HepG2 (cell line): ENCODE measurements around the gene MMP23B. TPM values are rescaled to one million over a fixed set of nuclear protein-coding genes. Genes with fewer than 3 reads are reported as not detected.

Experiments
- ATAC-seq: fragments of 200-7000 bp; cut with Tn5 transposase; 3 replicates; pipeline ENCODE4 v1.9.1; 2020; ENCODE audit warnings: mild to moderate bottlenecking, moderate library complexity
- BruUV-seq: library from RNA; stranded (reverse); fragments of 400-500 nt; replicated peaks from 2 replicates; lab custom pipeline; 2021; lab: Mats Ljungman, UMichigan
- CTCF ChIA-PET: fragments of 300-600 bp; formaldehyde crosslinking; extraction: SDS; loops from one replicate; lab custom pipeline; 2021; ENCODE audit warnings: low total read pairs, inconsistent platforms, low intra/inter-chr PET ratio; lab: Yijun Ruan, JAX
- POLR2A ChIA-PET: fragments of 350-600 bp; sonication (Branson Sonifier 250); formaldehyde crosslinking; loops from one replicate; lab custom pipeline; 2020; ENCODE audit warnings: antibody characterized with exemption, inconsistent platforms; lab: Yijun Ruan, JAX
- DNase-seq: peaks from one replicate; pipeline ENCODE4 v3.0.0-alpha.2; 2015; ENCODE audit warnings: low spot score
- FAIRE-seq: peaks from 3 replicates; lab custom pipeline; 2011; peaks lifted over from hg19 to GRCh38; lab: Jason Lieb, UNC
- H2AFZ ChIP-seq: one replicate; pipeline ENCODE4 v1.6.1; 2011; ENCODE audit warnings: low read length, inconsistent platforms
- H3K27ac ChIP-seq: fragments of 300-600 bp; 3 replicates; pipeline ENCODE4 v1.8.0; 2011; ENCODE audit warnings: mixed run types, mild to moderate bottlenecking, mixed read lengths, low read length, inconsistent platforms; ENCODE audit not compliant: insufficient read depth; ENCODE audit errors: extremely low read length
- H3K27me3 ChIP-seq, 2 experiments: fragments of 200-600 bp in 1 of 2; 2 replicates in 1 of 2; 3 replicates in 1 of 2; pipeline versions ENCODE4 v1.6.0 to v1.8.0; 2011; ENCODE audit warnings: low read length in 2 of 2, mild to moderate bottlenecking in 2 of 2, moderate library complexity in 2 of 2, inconsistent platforms in 1 of 2; ENCODE audit not compliant: insufficient read depth in 2 of 2, control insufficient read depth in 1 of 2
- H3K36me3 ChIP-seq, 2 experiments: fragments of 200-600 bp in 1 of 2; replicated peaks in 1 of 2; 2 replicates in 1 of 2; 3 replicates in 1 of 2; pipeline versions ENCODE4 v1.5.1 to v1.8.0; 2011; ENCODE audit warnings: low read length in 2 of 2, inconsistent platforms in 1 of 2; ENCODE audit not compliant: insufficient read depth in 2 of 2, control insufficient read depth in 1 of 2
- H3K4me1 ChIP-seq: 2 replicates; pipeline ENCODE4 v1.5.1; 2012; ENCODE audit warnings: low read length, inconsistent platforms; ENCODE audit not compliant: insufficient read depth
- H3K4me2 ChIP-seq: 2 replicates; pipeline ENCODE4 v1.6.0; 2011; ENCODE audit warnings: low read depth, low read length, inconsistent platforms
- H3K4me3 ChIP-seq, 3 experiments: fragments of 200-600 bp in 1 of 3; sonication (generic), shearing (Covaris generic) in 1 of 3; replicated peaks in 1 of 3; 2 replicates each; pipeline ENCODE4 v1.5.1; 2011 to 2016; ENCODE audit warnings: low read length in 3 of 3, inconsistent platforms in 2 of 3, low read depth in 2 of 3, mild to moderate bottlenecking in 2 of 3, control low read depth in 1 of 3, mixed read lengths in 1 of 3; ENCODE audit not compliant: insufficient read depth in 1 of 3
- H3K79me2 ChIP-seq: one replicate; pipeline ENCODE4 v1.6.1; 2011; ENCODE audit warnings: low read length, inconsistent platforms; ENCODE audit not compliant: insufficient read depth
- H3K9ac ChIP-seq: 2 replicates; pipeline ENCODE4 v1.6.0; 2011; ENCODE audit warnings: mild to moderate bottlenecking, low read depth, low read length, inconsistent platforms; ENCODE audit not compliant: insufficient read depth
- H3K9me3 ChIP-seq: 2 replicates; pipeline ENCODE4 v1.5.1; 2012; ENCODE audit warnings: mild to moderate bottlenecking, low read length
- H4K20me1 ChIP-seq: 2 replicates; pipeline ENCODE4 v1.6.0; 2011; ENCODE audit warnings: inconsistent platforms, mild to moderate bottlenecking, low read length, moderate library complexity; ENCODE audit not compliant: insufficient read depth
- AGO2 ChIP-seq: fragments of 200-400 bp; formaldehyde crosslinking; optimal IDR thresholded peaks from 2 replicates; pipeline ENCODE3; 2017; ENCODE audit warnings: mild to moderate bottlenecking, low read depth, low read length, moderate library complexity
- BRD4 ChIP-seq: sonication (generic); formaldehyde crosslinking; IDR thresholded peaks from 2 replicates; pipeline ENCODE4 v1.4.0; 2020; ENCODE audit warnings: missing genetic modification reagents
- RNF2 ChIP-seq: fragments of 450-650 bp; conservative IDR thresholded peaks from 2 replicates; pipeline ENCODE4 v1.6.1; 2016; ENCODE audit warnings: low read depth
- ZBTB7B ChIP-seq: sonication (generic); formaldehyde crosslinking; IDR thresholded peaks from 2 replicates; pipeline ENCODE4 v1.4.0; 2020; ENCODE audit warnings: missing genetic modification reagents
- ZMYM3 ChIP-seq: sonication (generic); formaldehyde crosslinking; IDR thresholded peaks from 2 replicates; pipeline ENCODE4 v1.5.1; 2020; ENCODE audit warnings: mild to moderate bottlenecking, missing genetic modification reagents
- ZNF253 ChIP-seq: sonication (generic); formaldehyde crosslinking; IDR thresholded peaks from 2 replicates; pipeline ENCODE4 v1.8.0; 2022; ENCODE audit warnings: mild to moderate bottlenecking, missing genetic modification reagents, borderline replicate concordance
- ZNF335 ChIP-seq: sonication (generic); formaldehyde crosslinking; IDR thresholded peaks from 2 replicates; pipeline ENCODE4 v1.4.0; 2020; ENCODE audit warnings: missing genetic modification reagents
- ZNF747 ChIP-seq: sonication (generic); formaldehyde crosslinking; IDR thresholded peaks from 2 replicates; pipeline ENCODE4 v1.8.1; 2023; ENCODE audit warnings: missing genetic modification reagents, mild to moderate bottlenecking, borderline replicate concordance
- ZNF782 ChIP-seq: sonication (generic); formaldehyde crosslinking; IDR thresholded peaks from 2 replicates; pipeline ENCODE4 v1.4.0; 2020; ENCODE audit warnings: missing genetic modification reagents, mild to moderate bottlenecking, borderline replicate concordance
- WGBS: methylation state at CpG from one replicate; pipeline ENCODE4 v1.1.6; 2017; ENCODE audit warnings: low lambda C conversion rate; 5-methylcytosine and 5-hydroxymethylcytosine counted together
- in situ Hi-C: cut with HindIII; loops from 2 replicates; pipeline ENCODE4 v1.10.0; 2017; ENCODE audit warnings: low pct_unique_long_range_greater_than_20kb; ENCODE audit not compliant: extremely low pct_ligation_motif_present
- intact Hi-C: fragments of 100-400 bp; cut with micrococcal nuclease; formaldehyde crosslinking; loops from one replicate; pipeline ENCODE4 v1.10.0; 2022; ENCODE audit not compliant: unreplicated experiment
- polyA plus RNA-seq, 8 experiments: library from polyadenylated mRNA; depleted of rRNA in 3 of 8; stranded (reverse) in 7 of 8; unstranded in 1 of 8; fragments of >200 nt; fragmentation: Illumina TruSeq in 4 of 8; extraction: Trizol in 4 of 8; gene quantifications; 2 replicates each; pipeline versions ENCODE4 v1.2.1 to v1.2.3, GENCODE V29; 2011 to 2016; ENCODE audit warnings: low read depth in 4 of 8, missing spikeins in 1 of 8, mixed read lengths in 1 of 8; ENCODE audit not compliant: insufficient read depth in 1 of 8
- total RNA-seq, 5 experiments: library from RNA; depleted of rRNA; stranded (reverse); fragments of >200 nt; fragmentation: Illumina TruSeq; extraction: Trizol; gene quantifications; 2 replicates each; pipeline ENCODE4 v1.2.3, GENCODE V29; 2016; ENCODE audit warnings: low read depth in 1 of 5
- TF ChIP-seq, protein P1 (sequence below): IDR thresholded peaks from 2 replicates; pipeline ENCODE4 v1.6.1; 2016; ENCODE audit warnings: low read depth, control low read depth
- TF ChIP-seq, protein P2 (sequence below): IDR thresholded peaks from 2 replicates; pipeline ENCODE4 v1.6.1; 2016
- TF ChIP-seq, protein P3 (sequence below): sonication (generic); formaldehyde crosslinking; IDR thresholded peaks from 2 replicates; pipeline ENCODE4 v1.4.0; 2020; ENCODE audit warnings: mild to moderate bottlenecking, missing genetic modification reagents

The MMP23B gene
- total and polyA plus RNA-seq, 2 of the 13 experiments (the other 11 are each of a cell fraction or from before 2014, with no cell fraction given) = 0.61 to 0.75 TPM

DNA sequence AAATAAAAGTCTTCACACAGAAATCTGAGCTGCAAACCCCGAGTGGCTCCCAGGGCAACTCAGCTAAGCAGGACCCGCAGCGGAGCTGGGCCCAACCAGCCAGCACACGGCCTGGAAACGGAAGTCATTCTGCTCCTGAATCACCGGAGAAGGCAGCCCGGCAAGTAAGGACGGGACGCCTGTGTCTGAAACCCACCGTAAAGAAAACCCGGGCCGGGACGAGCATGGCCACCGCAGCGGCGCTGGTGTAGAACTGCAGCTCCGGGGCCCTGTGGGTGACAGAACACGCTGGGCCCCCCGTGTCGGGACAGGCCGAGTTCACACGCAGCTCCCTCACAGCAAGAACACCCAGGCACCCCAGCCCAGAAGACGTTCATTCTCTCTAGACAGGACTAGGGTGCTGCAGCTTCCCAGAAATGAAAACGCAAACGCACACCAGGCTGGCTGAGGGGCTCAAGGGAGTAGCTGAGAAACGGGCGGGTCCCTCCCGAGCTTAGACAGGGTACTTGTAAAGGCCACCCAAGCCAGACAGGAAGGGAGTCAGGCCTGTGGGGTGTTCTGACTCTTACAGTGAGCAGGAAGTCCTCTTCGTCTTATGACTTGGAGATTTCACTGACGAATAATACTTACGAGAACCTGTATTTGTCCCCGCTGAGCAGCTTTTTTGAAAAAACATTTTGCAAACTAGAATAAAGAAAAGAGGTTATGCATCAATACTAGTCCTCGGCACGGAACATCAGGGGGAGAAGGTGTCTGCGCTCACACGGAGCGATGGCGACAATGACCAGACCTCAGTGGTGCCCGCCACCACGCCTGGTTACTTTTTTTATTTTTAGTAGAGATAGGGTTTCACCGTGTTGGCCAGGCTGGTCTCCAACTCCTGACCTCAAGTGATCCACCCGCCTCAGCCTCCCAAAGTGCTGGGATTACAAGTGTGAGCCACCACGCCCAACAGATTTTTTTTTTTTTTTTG, 37.8 kb downstream of the MMP23B start:
- peaks cover 6 to 40% of the 10 kb centered on the region in 2 experiments; a peak in 4 of 5 replicates for H3K36me3 ChIP-seq
- H3K9ac ChIP-seq = no peak overlapping the region
- BruUV-seq = no TSS peak
- ChIA-PET CTCF (no interaction called here), POLR2A (interaction anchor here (0.6 kb wide), 1 partner anchor 10 kb away, joined by 3 read pairs; no protein-coding TSS in a partner anchor)
- intact Hi-C loops (no loop called here), in situ Hi-C loops (no loop called here)
- 97% methylated on average over 43 of the region's 43 CpGs for WGBS
- DNase-seq (no peak), FAIRE-seq (no peak), ATAC-seq (no peak)
- no peak overlapping the region for H3K4me2 ChIP-seq
- TF ChIP-seq ZNF335 (CRISPR knock-in tag) (no peak), ZMYM3 (no peak), ZNF253 (CRISPR knock-in tag) (no peak), AGO2 (peak; percentile 57), RNF2 (no peak), ZNF782 (CRISPR knock-in tag) (no peak)
- no peaks in the 10 kb centered on the region for H3K27me3 ChIP-seq
- H4K20me1 ChIP-seq = no peaks in the 10 kb centered on the region
- no peak overlapping the region for H2AFZ ChIP-seq
- no peak overlapping the region for H3K4me3 ChIP-seq
- H3K9me3 ChIP-seq = no peaks in the 10 kb centered on the region
- H3K79me2 ChIP-seq = no peaks in the 10 kb centered on the region
- H3K4me1 ChIP-seq = no peaks in the 10 kb centered on the region
- H3K27ac ChIP-seq = no peak overlapping the region

DNA sequence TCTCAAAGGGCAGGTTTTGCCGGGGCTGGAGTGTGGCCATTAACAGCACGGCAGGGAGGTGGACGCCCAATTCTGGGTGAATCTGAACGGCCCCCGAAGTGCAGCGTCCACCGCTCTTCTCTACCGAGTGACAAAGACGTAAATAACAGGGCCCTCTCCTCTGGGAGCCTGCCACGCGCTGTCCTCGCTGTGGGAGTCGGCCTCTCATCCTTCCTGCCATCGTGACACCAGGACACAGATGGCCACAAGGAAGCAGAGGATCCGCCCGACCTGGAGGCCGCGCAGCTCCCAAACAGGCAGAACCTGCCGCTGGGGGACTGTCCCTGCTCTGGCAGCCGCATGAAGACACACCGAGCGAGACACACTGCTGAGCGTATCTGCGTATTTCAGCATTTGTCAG, 38.9 kb downstream of the MMP23B start:
- no peaks in the 10 kb centered on the region for H3K79me2 ChIP-seq
- H3K4me1 ChIP-seq = no peaks in the 10 kb centered on the region
- no TSS peak for BruUV-seq
- intact Hi-C loops = no loop called here
- POLR2A ChIA-PET = no interaction called here
- no peaks in the 10 kb centered on the region for H4K20me1 ChIP-seq
- no peak overlapping the region for H3K9ac ChIP-seq
- no peak overlapping the region for H3K4me2 ChIP-seq
- H3K4me3 ChIP-seq = no peak overlapping the region
- H2AFZ ChIP-seq = no peak overlapping the region
- 98% methylated on average over 24 of the region's 24 CpGs for WGBS
- DNase-seq (no peak), FAIRE-seq (no peak), ATAC-seq (no peak)
- no peaks in the 10 kb centered on the region for H3K27me3 ChIP-seq
- in situ Hi-C loops = no loop called here
- H3K27ac ChIP-seq = no peak overlapping the region
- peaks cover 3 to 31% of the 10 kb centered on the region in 2 experiments; a peak in 3 of 5 replicates for H3K36me3 ChIP-seq
- H3K9me3 ChIP-seq = no peaks in the 10 kb centered on the region
- CTCF ChIA-PET = no interaction called here
- TF ChIP-seq, protein P1, sequence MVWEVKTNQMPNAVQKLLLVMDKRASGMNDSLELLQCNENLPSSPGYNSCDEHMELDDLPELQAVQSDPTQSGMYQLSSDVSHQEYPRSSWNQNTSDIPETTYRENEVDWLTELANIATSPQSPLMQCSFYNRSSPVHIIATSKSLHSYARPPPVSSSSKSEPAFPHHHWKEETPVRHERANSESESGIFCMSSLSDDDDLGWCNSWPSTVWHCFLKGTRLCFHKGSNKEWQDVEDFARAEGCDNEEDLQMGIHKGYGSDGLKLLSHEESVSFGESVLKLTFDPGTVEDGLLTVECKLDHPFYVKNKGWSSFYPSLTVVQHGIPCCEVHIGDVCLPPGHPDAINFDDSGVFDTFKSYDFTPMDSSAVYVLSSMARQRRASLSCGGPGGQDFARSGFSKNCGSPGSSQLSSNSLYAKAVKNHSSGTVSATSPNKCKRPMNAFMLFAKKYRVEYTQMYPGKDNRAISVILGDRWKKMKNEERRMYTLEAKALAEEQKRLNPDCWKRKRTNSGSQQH = no peak
- TF ChIP-seq BRD4 (CRISPR knock-in tag) (no peak), ZNF747 (CRISPR knock-in tag) (no peak), ZBTB7B (CRISPR knock-in tag) (no peak)
- TF ChIP-seq, protein P2, sequence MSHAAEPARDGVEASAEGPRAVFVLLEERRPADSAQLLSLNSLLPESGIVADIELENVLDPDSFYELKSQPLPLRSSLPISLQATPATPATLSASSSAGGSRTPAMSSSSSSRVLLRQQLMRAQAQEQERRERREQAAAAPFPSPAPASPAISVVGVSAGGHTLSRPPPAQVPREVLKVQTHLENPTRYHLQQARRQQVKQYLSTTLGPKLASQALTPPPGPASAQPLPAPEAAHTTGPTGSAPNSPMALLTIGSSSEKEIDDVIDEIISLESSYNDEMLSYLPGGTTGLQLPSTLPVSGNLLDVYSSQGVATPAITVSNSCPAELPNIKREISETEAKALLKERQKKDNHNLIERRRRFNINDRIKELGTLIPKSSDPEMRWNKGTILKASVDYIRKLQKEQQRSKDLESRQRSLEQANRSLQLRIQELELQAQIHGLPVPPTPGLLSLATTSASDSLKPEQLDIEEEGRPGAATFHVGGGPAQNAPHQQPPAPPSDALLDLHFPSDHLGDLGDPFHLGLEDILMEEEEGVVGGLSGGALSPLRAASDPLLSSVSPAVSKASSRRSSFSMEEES (CRISPR knock-in tag) = no peak
- TF ChIP-seq, protein P3, sequence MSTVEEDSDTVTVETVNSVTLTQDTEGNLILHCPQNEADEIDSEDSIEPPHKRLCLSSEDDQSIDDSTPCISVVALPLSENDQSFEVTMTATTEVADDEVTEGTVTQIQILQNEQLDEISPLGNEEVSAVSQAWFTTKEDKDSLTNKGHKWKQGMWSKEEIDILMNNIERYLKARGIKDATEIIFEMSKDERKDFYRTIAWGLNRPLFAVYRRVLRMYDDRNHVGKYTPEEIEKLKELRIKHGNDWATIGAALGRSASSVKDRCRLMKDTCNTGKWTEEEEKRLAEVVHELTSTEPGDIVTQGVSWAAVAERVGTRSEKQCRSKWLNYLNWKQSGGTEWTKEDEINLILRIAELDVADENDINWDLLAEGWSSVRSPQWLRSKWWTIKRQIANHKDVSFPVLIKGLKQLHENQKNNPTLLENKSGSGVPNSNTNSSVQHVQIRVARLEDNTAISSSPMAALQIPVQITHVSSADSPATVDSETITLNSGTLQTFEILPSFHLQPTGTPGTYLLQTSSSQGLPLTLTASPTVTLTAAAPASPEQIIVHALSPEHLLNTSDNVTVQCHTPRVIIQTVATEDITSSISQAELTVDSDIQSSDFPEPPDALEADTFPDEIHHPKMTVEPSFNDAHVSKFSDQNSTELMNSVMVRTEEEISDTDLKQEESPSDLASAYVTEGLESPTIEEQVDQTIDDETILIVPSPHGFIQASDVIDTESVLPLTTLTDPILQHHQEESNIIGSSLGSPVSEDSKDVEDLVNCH (CRISPR knock-in tag) = no peak
